Fibroblast of the conjunctiva (primary cell): Measurements from ENCODE around the gene PTMA.
"Not testable (repeated sequence)": the region's sequence is repeated elsewhere in the genome, so short reads cannot be mapped to it uniquely, and the experiment has no call there.

Experiments
- DNase-seq: peaks from one replicate; pipeline ENCODE4 v3.0.0-alpha.2; 2010; ENCODE audit warnings: low read depth

Gene PTMA

DNA sequence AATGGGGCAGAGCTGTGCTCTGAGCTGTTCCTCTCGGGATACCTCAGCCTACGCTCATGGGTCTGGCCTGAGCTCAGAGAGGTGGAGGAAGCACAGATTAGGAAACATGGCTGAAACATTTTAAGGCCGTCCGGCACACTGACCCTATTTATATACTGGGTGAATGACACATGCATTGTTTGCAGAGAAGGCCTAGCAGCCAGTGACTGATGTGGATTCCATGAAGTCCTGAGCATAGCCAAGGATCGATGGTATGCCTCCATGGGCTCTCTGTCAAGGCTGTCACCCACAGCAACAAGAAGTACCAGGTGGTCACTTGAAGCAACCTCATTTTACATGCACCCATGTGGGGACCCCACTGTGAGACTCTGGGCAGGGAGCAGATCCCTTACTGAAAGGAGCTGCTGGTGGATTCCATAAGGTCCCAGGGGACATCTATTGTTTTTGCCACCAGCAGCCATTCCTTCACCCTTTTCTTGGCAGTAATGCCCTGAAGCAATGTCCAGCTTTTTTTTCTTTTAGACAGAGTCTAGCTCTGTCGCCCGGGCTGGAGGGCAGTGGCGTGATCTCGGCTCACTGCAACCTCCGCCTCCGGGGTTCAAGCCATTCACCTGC lies 8.4 kb downstream of the PTMA start:
- no peak for DNase-seq

GRCh38 chr2:231717281-231718171 lies 9.2 kb downstream of the PTMA start:
- no peak for DNase-seq

DNA sequence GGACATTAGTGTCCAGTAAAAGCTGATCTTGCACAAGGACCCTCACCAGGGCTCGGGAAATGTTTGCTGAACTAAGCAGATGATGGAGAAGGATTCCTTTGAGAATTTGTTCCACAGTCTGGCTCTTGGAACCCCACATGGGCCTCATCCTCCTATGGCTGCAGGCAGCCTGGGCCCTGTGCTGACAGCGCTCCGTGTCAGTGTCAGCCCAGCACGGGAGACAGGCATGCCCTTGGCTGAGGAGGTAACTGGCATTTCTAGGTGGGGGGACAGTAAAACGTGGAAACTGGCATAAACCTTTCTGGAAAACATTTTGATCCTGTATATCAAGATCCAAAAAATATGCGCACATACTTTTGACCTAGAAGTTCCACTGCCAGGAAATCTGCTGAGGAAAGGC lies 10.5 kb downstream of the PTMA start:
- no peak for DNase-seq

- DNase-seq, result no peak
Measured at GRCh38 chr2:231720292-231720986, 12.1 kb downstream of the PTMA start.

DNA sequence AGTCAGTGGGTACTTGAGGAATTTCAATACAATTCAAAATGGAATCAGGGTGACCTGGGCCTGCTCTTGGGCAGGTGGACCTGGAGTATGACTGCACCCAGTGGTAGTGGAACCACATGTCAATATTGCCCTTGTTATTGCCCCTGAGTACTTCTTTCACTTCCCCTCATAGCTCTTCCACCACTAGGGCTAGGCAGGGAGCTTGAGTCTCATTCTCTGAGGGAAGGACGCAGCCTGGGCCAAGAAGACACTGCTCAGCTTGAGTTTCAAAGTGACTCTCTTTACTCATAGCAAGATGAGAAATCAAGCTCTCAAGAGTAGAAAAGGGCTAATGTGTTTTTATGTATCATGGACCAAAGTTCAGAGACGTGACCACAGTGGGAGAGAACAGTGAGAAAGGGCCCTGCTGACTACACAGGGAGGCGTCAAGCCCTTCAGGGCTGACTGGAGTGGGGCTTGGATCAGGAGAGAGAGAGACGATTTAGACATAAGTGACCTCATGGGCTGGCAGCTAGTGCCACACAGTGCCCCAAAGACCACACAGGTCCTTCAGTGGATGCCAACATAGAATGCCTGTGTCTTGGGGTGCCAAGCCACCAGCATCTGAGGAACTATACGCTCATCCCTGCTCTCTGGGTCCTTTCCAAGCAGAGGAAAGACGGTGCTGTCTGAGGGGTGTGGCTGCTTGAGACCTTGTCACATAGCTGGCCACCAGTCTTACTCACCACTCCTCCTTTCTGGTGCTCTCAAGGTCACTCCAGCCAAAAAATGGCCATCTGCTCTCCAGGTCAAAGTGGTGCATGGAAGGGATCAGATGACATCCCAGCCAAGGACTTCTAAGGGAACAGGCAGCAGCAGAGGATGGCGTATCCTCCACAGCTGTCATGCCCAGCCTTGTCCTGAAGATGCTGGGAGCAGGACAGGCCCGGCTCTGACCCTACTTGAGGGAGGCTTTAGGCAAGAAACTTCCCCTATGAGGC lies 13.0 kb downstream of the PTMA start:
- DNase-seq, result no peak

GRCh38 chr2:231722721-231723307 lies 14.5 kb downstream of the PTMA start:
- no peak for DNase-seq

GRCh38 chr2:231725476-231725875 lies 17.2 kb downstream of the PTMA start:
- no peak for DNase-seq

DNA sequence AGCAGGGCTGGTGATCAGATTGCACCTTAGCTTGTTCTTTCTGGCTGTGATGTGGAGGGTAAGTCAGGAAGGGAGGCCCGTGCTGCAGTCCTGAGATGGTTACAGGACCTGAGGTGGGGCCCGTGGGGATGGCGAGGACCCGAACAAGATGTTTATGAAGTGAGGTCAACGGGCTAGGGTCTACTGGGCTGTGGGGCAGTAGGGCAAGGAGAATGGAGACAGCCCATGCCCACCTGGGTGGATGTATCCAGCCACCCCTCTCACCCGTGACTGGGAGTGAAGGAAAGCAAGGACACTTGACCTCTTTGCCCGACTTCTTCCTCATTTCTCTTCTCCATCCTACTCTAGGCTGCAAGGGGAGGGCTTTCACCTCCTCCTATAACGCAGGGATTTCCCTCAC lies 18.0 kb downstream of the PTMA start:
- no peak for DNase-seq

DNA sequence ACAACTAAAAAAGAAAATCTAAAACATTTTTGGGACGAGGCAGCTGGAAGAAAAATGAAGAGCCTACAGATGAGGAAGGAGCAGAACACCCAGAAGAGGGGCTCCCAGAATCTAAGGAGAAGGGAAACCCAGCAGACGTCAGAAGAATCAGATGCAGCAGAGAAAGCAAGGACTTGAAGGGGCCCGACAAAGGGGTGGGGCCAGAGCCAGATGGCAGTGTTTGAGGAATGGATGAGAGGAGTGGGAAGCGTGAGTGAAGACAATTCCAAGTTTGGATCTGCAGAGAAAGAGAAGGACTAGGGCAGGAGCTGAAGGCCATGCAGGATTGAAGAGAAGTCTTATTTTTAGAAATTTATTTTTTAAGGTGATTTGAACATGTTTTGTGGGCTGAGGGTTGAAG lies 19.3 kb downstream of the PTMA start:
- no peak for DNase-seq

DNA sequence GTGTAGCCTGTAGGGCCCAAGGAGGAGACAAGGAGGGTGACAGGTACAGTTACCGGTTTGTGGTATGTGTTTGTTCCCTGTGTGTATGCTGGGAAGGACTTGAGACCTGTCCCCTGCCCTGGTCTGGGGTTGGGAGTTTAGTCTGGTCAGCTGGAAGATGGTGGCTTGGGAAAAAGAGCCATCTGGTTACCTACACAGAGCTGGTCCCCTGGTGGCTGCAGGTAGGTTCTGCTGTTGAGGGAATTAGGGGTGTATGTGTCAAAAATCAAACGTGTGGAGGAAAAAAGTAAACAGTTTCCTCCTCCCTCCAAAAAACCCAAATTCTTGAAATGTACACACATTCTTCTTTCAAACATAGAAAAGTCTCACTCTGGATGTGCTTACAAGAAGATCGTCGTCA lies 24.3 kb downstream of the PTMA start:
- DNase-seq, result no peak

DNA sequence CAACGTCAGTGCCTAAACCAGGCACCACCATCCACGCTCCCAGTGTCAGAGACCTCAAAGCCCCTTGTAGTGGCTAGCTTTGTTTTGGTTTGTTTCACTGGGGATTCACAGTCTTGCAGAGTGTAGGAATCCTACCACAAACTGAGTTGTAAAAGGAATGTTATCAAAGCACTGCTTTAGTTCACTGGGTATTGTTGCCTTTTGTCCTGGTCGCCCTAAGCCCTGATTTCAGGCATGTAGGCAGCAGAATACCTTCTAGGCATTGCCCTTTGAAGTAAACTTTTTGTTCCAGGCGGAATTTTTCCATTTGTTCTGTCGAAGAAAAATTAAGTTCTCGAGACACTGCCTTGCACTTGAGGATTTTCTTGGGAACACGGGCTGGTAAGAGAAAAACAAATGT lies 29.4 kb downstream of the PTMA start:
- DNase-seq, result no peak

DNA sequence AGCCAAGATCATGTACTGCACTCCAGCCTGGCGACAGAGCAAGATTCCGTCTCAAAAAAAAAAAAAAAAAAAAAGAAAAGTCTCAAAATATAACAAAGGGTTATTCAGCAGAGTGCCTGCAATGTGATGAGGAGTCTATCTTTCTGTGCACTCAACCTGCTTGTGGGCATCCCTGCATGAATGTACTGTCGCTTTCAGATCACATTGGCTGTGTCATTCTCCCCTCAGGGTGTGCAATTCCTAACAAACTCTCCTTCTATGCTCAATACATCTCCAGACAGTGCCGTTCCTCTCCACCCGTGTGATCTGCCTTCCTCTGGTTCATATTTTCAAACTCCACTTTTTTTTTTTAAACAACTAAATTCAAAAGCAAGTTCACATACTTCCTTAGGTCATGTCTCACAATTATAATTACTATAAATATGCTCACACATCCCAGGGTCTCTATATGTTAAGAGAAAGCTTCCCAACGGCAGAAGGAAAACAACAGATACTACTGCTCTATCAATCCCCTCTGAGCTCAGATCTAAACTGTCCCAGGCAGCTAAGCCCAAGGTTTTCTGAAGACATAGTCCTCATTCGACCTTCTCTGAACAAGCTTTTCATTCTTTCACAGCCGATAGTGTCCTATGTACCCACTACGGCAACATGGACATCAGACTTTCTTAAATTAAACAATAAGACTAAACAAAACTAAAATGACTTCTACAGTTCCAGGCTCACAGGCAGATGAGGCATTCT lies 35.2 kb downstream of the PTMA start:
- no peak for DNase-seq

GRCh38 chr2:231745303-231746038 lies 37.1 kb downstream of the PTMA start:
- DNase-seq, result no peak

- not testable (repeated sequence) for DNase-seq
Measured at GRCh38 chr2:231748153-231748896, 40.0 kb downstream of the PTMA start.

DNA sequence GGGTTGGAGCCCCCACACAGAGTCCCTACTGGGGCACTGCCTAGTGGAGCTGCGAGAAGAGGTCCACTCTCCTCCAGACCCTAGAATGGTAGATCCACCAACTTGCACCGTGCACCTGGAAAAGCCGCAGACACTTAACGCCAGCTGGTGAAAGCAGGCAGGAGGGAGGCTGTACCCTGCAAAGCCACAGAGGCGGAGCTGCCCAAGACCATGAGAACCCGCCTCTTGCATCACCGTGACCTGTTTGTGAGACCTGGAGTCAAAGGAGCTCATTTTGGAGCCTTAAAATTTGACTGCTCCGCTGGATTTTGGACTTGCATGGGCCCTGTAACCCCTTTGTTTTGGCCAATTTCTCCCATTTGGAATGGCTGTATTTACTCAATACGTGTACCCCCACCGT lies 40.7 kb downstream of the PTMA start:
- DNase-seq, result not testable (repeated sequence)

GRCh38 chr2:231751042-231751815 lies 42.9 kb downstream of the PTMA start:
- DNase-seq, result no peak

DNA sequence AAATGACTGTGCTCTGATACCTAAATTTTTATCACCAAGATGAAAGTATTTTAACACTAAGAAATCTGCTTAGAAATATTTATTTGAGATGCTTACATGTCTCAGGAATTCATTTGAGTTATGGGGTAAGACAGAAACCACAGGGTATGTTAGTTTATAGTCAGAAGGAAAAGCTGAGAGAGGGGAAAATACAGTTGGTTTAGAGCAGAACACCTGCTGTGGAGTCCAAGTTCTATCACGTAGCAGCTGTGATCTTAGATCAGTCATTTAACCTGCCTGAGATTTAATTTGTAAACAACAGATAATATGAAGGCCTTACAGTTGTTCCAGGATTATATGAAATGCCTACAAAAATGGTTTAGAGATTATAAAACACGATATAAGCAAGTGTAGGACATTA lies 43.7 kb downstream of the PTMA start:
- DNase-seq, result no peak

DNA sequence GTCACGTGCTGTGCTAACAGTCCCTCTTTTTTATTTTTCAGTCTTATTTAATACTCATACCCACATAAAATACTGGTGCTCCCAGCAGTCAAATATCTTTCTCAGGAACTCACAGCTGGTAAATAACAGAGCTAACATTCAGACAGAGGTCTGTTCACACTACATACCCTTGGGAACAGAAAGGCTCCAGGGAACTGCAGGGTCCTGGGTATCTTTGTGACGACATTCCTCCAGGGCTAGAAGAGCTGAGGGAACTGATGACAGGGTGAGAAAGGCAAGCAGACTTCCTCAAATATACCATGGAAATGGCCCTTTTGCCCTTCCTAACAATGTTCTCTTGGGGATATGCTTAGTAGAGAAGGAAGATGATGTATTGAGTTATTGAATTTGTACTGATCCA lies 53.4 kb downstream of the PTMA start:
- DNase-seq, result no peak
